GM23248 (cell line): ENCODE measurements around the gene NEUROD2. TPM values are rescaled to one million over a fixed set of nuclear protein-coding genes. Genes with fewer than 3 reads are reported as not detected.

Experiments
- DNase-seq: peaks from one replicate; pipeline ENCODE4 v3.0.0-alpha.2; 2015
- H2AFZ ChIP-seq: fragments of 200-600 bp; sonication (generic); 2 replicates; pipeline ENCODE4 v1.6.1; 2016; ENCODE audit warnings: antibody characterized with exemption
- H3F3A ChIP-seq: fragments of 200-600 bp; sonication (generic); 2 replicates; pipeline ENCODE4 v1.6.1; 2016; ENCODE audit warnings: mild to moderate bottlenecking, antibody characterized with exemption, mixed run types; ENCODE audit not compliant: insufficient read depth
- H3K27ac ChIP-seq: fragments of 200-600 bp; sonication (generic); 2 replicates; pipeline ENCODE4 v1.5.1; 2016; ENCODE audit warnings: mild to moderate bottlenecking
- H3K27me3 ChIP-seq: fragments of 200-600 bp; sonication (generic); replicated peaks from 2 replicates; pipeline ENCODE4 v1.6.1; 2016; ENCODE audit warnings: mild to moderate bottlenecking; ENCODE audit not compliant: insufficient read depth
- H3K36me3 ChIP-seq: fragments of 200-600 bp; sonication (generic); 2 replicates; pipeline ENCODE4 v1.6.1; 2016; ENCODE audit warnings: low read depth, mild to moderate bottlenecking
- H3K4me1 ChIP-seq: fragments of 200-600 bp; sonication (generic); 2 replicates; pipeline ENCODE4 v1.6.1; 2016; ENCODE audit warnings: mild to moderate bottlenecking; ENCODE audit not compliant: insufficient read depth
- H3K4me2 ChIP-seq: fragments of 200-600 bp; sonication (generic); one replicate; pipeline ENCODE4 v1.6.1; 2016; ENCODE audit warnings: mild to moderate bottlenecking; ENCODE audit not compliant: unreplicated experiment
- H3K4me3 ChIP-seq: fragments of 200-600 bp; sonication (generic); 2 replicates; pipeline ENCODE4 v1.5.1; 2016; ENCODE audit warnings: mild to moderate bottlenecking
- H3K79me2 ChIP-seq: fragments of 200-600 bp; sonication (generic); 2 replicates; pipeline ENCODE4 v1.6.1; 2016; ENCODE audit warnings: mild to moderate bottlenecking; ENCODE audit not compliant: insufficient read depth
- H3K9ac ChIP-seq: fragments of 200-600 bp; sonication (generic); 2 replicates; pipeline ENCODE4 v1.6.1; 2016; ENCODE audit warnings: mild to moderate bottlenecking
- H3K9me2 ChIP-seq: fragments of 200-600 bp; sonication (generic); 2 replicates; pipeline ENCODE4 v1.6.1; 2016; ENCODE audit warnings: mixed run types, mild to moderate bottlenecking, moderate library complexity; ENCODE audit not compliant: insufficient read depth
- H3K9me3 ChIP-seq: fragments of 200-600 bp; sonication (generic); one replicate; pipeline ENCODE4 v1.6.1; 2017; ENCODE audit warnings: low read depth
- H4K20me1 ChIP-seq: fragments of 200-600 bp; sonication (generic); 2 replicates; pipeline ENCODE4 v1.6.0; 2016; ENCODE audit not compliant: insufficient read depth
- EZH2 ChIP-seq: fragments of 200-600 bp; sonication (generic); IDR thresholded peaks from 2 replicates; pipeline ENCODE4 v1.6.1; 2018; ENCODE audit warnings: antibody characterized with exemption, mild to moderate bottlenecking; ENCODE audit not compliant: insufficient read depth, poor library complexity, severe bottlenecking
- EZH2phosphoT487 ChIP-seq: fragments of 200-600 bp; sonication (generic); IDR thresholded peaks from 2 replicates; pipeline ENCODE4 v1.6.1; 2018; ENCODE audit warnings: antibody characterized with exemption, moderate library complexity, mild to moderate bottlenecking, low read depth; ENCODE audit not compliant: insufficient read depth
- WGBS, 2 experiments: methylation state at CpG; one replicate each; pipeline ENCODE4 v1.1.6; 2015 to 2017; ENCODE audit warnings: low lambda C conversion rate in 2 of 2, low coverage in 1 of 2; ENCODE audit errors: missing lambda C conversion rate in 2 of 2; 5-methylcytosine and 5-hydroxymethylcytosine counted together
- in situ Hi-C: fragments of 300-500 bp; cut with MboI; formaldehyde crosslinking; loops from 2 replicates; pipeline ENCODE4 v1.15.0; 2020
- polyA plus RNA-seq: library from polyadenylated mRNA; unstranded; fragments of >200 nt; fragmentation: Nextera tagmentation; extraction: Ambion mirVana; gene quantifications from 2 replicates; pipeline ENCODE4 v1.2.1, GENCODE V29; 2016
- total RNA-seq: library from RNA; depleted of rRNA; stranded (reverse); fragments of >200 nt; shearing (Covaris generic); gene quantifications from 2 replicates; pipeline ENCODE4 v1.2.3, GENCODE V29; 2014

The NEUROD2 gene
- total and polyA plus RNA-seq, 2 experiments from 2014 or later: not detected

DNA sequence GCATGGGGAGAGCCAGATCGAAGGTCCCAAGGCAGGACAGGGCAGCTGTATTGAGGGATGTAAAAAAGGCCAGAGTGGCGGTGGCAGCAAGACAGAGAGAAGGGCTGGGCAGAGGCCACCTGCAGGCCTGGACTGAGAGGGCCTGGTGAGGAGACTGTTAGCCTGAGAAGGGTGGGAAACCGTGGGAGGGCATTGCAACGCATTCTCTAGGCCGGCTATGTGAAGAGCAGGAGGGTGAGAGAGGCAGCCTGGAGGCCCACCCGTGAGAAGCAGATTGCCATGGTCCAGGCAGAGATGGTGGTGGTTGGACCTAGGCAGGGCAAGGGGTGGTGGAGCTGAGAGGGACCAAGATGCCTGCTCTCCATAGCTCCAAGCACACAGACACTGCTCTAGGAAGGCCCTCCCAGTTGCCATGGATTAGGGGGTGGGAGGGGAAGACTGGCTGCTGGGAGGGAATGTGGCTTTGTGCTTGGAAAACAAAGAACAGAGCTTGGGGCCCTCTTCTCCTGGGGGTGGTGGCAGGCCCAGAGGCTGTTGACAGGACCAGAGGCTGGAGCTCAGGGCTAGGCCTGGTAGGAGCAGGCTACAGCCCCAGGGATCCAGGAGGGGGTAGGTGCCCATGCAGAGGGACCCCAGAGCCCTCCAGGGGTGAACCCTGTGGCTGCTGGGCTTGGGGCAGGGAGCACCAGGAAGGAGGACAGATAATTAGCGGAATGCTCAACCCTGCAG, 45.0 kb upstream of the NEUROD2 start:
- Histone ChIP-seq H3F3A (no peaks in the 10 kb centered on the region), H3K27ac (no peak overlapping the region), H3K9ac (no peak overlapping the region), H3K4me2 (no peak overlapping the region), H3K9me2 (no peaks in the 10 kb centered on the region), H3K27me3 (no peaks in the 10 kb centered on the region), H3K9me3 (no peaks in the 10 kb centered on the region), H3K79me2 (peaks cover 34% of the 10 kb centered on the region), H4K20me1 (no peaks in the 10 kb centered on the region), H2AFZ (no peak overlapping the region), H3K36me3 (no peaks in the 10 kb centered on the region), H3K4me1 (no peaks in the 10 kb centered on the region), H3K4me3 (no peak overlapping the region)
- no peak for DNase-seq
- TF ChIP-seq EZH2phosphoT487: no peak
- no peak for TF ChIP-seq EZH2
- 56 to 89% methylated on average over 5 to 7 of the region's 7 CpGs for WGBS, 2 experiments
- in situ Hi-C loops: no loop called here

DNA sequence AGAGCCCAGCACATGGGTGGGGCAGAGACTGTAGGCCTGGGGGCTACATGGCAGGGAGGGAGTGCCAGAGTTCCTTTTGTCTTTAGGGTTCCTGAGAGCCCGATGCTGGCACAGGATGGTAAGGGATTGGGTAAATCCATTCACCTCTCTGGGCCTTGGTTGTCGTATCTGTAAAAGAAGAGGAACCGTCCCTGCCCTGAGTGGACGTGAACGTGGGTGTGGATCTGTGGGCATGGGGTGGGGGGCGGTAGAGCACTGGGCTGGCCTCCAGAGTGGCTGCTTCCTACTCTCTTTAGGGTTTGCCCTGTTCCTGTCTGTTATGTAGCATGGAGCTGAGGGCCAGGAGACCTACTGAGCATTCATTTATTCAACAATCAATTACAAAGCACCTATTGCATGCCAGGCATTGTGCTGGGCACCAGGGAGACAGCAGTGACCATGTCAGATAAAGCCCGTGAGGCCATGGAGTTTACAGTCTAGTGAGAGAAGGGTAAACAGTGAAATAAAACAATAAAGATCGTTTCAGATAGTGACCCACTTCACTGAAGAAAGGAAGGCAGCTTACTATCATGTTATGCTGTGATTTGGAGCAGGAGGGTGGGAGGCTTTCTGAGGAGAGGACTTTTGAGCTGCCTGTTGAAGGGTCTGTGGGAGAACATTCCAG, 44.3 kb upstream of the NEUROD2 start:
- Histone ChIP-seq H3K9me2 (no peaks in the 10 kb centered on the region), H4K20me1 (no peaks in the 10 kb centered on the region), H3K27me3 (no peaks in the 10 kb centered on the region), H3K27ac (no peak overlapping the region), H3K4me3 (no peak overlapping the region), H3K4me1 (no peaks in the 10 kb centered on the region), H3K79me2 (peaks cover 41% of the 10 kb centered on the region), H3K9me3 (no peaks in the 10 kb centered on the region), H3K4me2 (no peak overlapping the region), H3F3A (no peaks in the 10 kb centered on the region), H2AFZ (no peak overlapping the region), H3K36me3 (no peaks in the 10 kb centered on the region), H3K9ac (no peak overlapping the region)
- in situ Hi-C loops: no loop called here
- TF ChIP-seq EZH2phosphoT487 (no peak), EZH2 (no peak)
- DNase-seq: no peak
- WGBS, 2 experiments: 87 to 90% methylated on average over 8 of the region's 8 CpGs

DNA sequence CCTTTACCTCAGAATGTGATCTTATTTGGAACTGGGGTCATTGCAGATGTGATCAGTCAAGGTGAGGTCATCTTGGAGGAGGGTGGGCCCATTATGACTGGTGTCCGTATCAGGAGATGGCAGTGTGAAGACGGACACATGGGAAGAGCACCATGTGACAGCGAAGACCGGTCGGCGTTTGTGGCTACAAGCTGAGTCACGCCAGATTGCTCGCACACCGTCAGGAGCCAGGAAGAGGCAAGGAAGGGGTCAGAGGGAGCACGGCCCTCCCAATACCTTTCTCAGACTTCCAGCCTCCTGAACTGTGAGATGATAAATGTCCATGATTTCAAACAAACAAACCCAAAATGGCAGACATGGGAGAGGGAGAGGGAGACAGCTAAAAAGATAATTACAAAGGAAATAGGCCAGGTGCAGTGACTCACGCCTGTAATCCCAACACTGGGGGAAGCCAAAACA, 42.4 kb upstream of the NEUROD2 start:
- no peak for DNase-seq
- no peak overlapping the region for H3K9ac ChIP-seq
- H3K4me3 ChIP-seq: no peak overlapping the region
- H3F3A ChIP-seq: no peaks in the 10 kb centered on the region
- H3K4me1 ChIP-seq: no peaks in the 10 kb centered on the region
- H2AFZ ChIP-seq: no peak overlapping the region
- no peaks in the 10 kb centered on the region for H3K27me3 ChIP-seq
- 86 to 92% methylated on average over 11 of the region's 11 CpGs for WGBS, 2 experiments
- TF ChIP-seq EZH2 (no peak), EZH2phosphoT487 (no peak)
- H3K9me3 ChIP-seq: no peaks in the 10 kb centered on the region
- H3K9me2 ChIP-seq: no peaks in the 10 kb centered on the region
- 0 out of 2 replicates have a peak, but pooled peaks cover 2% of the 10 kb centered on the region for H4K20me1 ChIP-seq
- no peak overlapping the region for H3K27ac ChIP-seq
- no peaks in the 10 kb centered on the region for H3K36me3 ChIP-seq
- peaks cover 59% of the 10 kb centered on the region for H3K79me2 ChIP-seq
- H3K4me2 ChIP-seq: no peak overlapping the region
- in situ Hi-C loops: no loop called here

DNA sequence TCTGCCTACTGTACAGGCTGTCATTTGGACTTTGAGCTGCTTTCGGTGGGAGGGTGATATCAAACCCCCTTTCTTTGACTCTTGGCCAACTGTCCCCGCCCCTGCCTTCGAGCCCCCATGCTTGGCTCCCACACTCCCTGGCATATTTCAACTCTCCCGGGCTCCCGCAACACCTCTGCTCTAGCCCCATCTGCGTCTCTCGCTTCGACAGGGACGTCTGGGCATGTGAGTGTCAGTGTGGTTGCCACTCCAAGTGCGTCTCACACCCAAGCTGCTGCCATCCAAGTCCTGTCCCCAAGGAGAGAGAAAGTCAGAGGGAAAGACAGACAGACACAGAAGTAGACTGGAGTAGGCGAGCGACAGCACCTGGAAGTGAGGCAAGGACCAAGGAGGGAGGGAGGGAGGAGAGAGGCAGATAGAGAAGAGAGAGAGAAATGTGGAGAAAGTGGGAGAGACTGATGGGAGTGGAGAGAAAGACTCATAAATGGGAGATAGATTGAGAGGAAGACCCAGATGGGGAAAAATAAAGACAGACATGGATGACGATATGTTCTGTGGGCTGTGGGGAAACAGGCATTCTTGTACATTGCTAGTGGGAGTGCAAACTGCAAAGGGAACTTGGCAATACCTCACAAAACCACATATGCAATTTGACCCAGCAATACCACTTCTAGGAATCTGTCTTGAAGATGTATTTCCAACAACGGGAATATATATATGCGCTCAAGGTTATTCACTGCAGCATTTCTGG, 41.1 kb upstream of the NEUROD2 start:
- no peak overlapping the region for H3K4me2 ChIP-seq
- H3K9me3 ChIP-seq: no peaks in the 10 kb centered on the region
- no peaks in the 10 kb centered on the region for H3K9me2 ChIP-seq
- DNase-seq: no peak
- no peak overlapping the region for H3K27ac ChIP-seq
- no peaks in the 10 kb centered on the region for H3K4me1 ChIP-seq
- no peaks in the 10 kb centered on the region for H3F3A ChIP-seq
- 79 to 80% methylated on average over 15 of the region's 15 CpGs for WGBS, 2 experiments
- H4K20me1 ChIP-seq: 0 out of 2 replicates have a peak, but pooled peaks cover 2% of the 10 kb centered on the region
- H3K36me3 ChIP-seq: no peaks in the 10 kb centered on the region
- H3K4me3 ChIP-seq: no peak overlapping the region
- H3K27me3 ChIP-seq: no peaks in the 10 kb centered on the region
- no peak overlapping the region for H3K9ac ChIP-seq
- H2AFZ ChIP-seq: no peak overlapping the region
- H3K79me2 ChIP-seq: peaks cover 62% of the 10 kb centered on the region
- in situ Hi-C loops: no loop called here
- TF ChIP-seq EZH2phosphoT487 (no peak), EZH2 (no peak)
